SK-N-SH (cell line): ENCODE data around the gene MYBPH. TPM values are rescaled to one million over a fixed set of nuclear protein-coding genes. Genes with fewer than 3 reads are reported as not detected.

Source experiments
- CTCF ChIA-PET: fragments of 300-600, 350-600 bp; formaldehyde crosslinking; extraction: SDS; loops from one replicate; lab custom pipeline; 2021; lab: Yijun Ruan, JAX
- POLR2A ChIA-PET: fragments of 350-600 bp; sonication (Branson Sonifier 250); formaldehyde crosslinking; extraction: SDS; loops from one replicate; lab custom pipeline; 2020; ENCODE audit warnings: antibody characterized with exemption, inconsistent platforms; lab: Yijun Ruan, JAX
- DNase-seq: peaks from one replicate; pipeline ENCODE4 v3.0.0; 2012
- H2AFZ ChIP-seq: fragments of 200-600 bp; sonication (generic); 2 replicates; pipeline ENCODE4 v1.8.1; 2016; ENCODE audit warnings: antibody characterized with exemption, mild to moderate bottlenecking, low read depth
- H3F3A ChIP-seq: fragments of 200-600 bp; sonication (generic); replicated peaks from 2 replicates; pipeline ENCODE3; 2016; ENCODE audit warnings: antibody characterized with exemption, mild to moderate bottlenecking; ENCODE audit not compliant: insufficient read depth
- H3K27ac ChIP-seq, 2 experiments: fragments of 200-500 bp in 1 of 2; fragments of 200-600 bp in 1 of 2; sonication (Bioruptor generic) in 1 of 2; sonication (generic), shearing (Covaris generic) in 1 of 2; 2 replicates each; pipeline versions ENCODE4 v1.5.1 to v1.6.1; 2014 to 2016; ENCODE audit warnings: low read depth in 2 of 2, inconsistent platforms in 1 of 2, low read length in 1 of 2, mild to moderate bottlenecking in 1 of 2, mixed read lengths in 1 of 2
- H3K27me3 ChIP-seq: fragments of 200-600 bp; sonication (generic), shearing (Covaris generic); 2 replicates; pipeline ENCODE4 v1.6.1; 2016; ENCODE audit warnings: mixed run types; ENCODE audit not compliant: insufficient read depth
- H3K36me3 ChIP-seq, 2 experiments: fragments of 200-500 bp in 1 of 2; fragments of 200-600 bp in 1 of 2; sonication (Bioruptor generic) in 1 of 2; sonication (generic) in 1 of 2; replicated peaks in 1 of 2; 2 replicates each; pipeline versions ENCODE3 to v1.5.1; 2014 to 2016; ENCODE audit warnings: low read length in 1 of 2, mild to moderate bottlenecking in 1 of 2; ENCODE audit not compliant: insufficient read depth in 2 of 2, control insufficient read depth in 1 of 2
- H3K4me1 ChIP-seq, 2 experiments: fragments of 200-500 bp in 1 of 2; fragments of 200-600 bp in 1 of 2; sonication (Bioruptor generic) in 1 of 2; sonication (generic), shearing (Covaris generic) in 1 of 2; 2 replicates each; pipeline versions ENCODE4 v1.5.1 to v1.6.1; 2014 to 2016; ENCODE audit warnings: low read depth in 1 of 2, low read length in 1 of 2, mixed run types in 1 of 2; ENCODE audit not compliant: insufficient read depth in 2 of 2, control insufficient read depth in 1 of 2
- H3K4me2 ChIP-seq: fragments of 200-600 bp; sonication (generic), shearing (Covaris generic); 2 replicates; pipeline ENCODE4 v1.6.1; 2017; ENCODE audit warnings: mixed run types
- H3K4me3 ChIP-seq, 2 experiments: fragments of 200-500 bp in 1 of 2; fragments of 200-600 bp in 1 of 2; sonication (Bioruptor generic) in 1 of 2; sonication (generic), shearing (Covaris generic) in 1 of 2; 2 replicates each; pipeline versions ENCODE4 v1.5.1 to v1.8.1; 2014 to 2016; ENCODE audit warnings: low read depth in 2 of 2, inconsistent platforms in 1 of 2, low read length in 1 of 2, mild to moderate bottlenecking in 1 of 2, mixed read lengths in 1 of 2, moderate library complexity in 1 of 2
- H3K79me2 ChIP-seq: fragments of 200-600 bp; sonication (generic); 2 replicates; pipeline ENCODE4 v1.8.1; 2017; ENCODE audit warnings: mild to moderate bottlenecking; ENCODE audit not compliant: insufficient read depth
- H3K9ac ChIP-seq: fragments of 200-600 bp; sonication (generic); 2 replicates; pipeline ENCODE4 v1.6.1; 2017; ENCODE audit warnings: mixed run types
- H3K9me2 ChIP-seq: fragments of 200-600 bp; sonication (generic); 2 replicates; pipeline ENCODE4 v1.6.1; 2017; ENCODE audit warnings: mixed run types
- H3K9me3 ChIP-seq: fragments of 200-600 bp; sonication (generic); 2 replicates; pipeline ENCODE4 v1.6.1; 2017; ENCODE audit warnings: mixed run types, mild to moderate bottlenecking, moderate library complexity
- H4K20me1 ChIP-seq: fragments of 200-600 bp; sonication (generic); 2 replicates; pipeline ENCODE4 v1.6.1; 2017; ENCODE audit warnings: mild to moderate bottlenecking, mixed run types; ENCODE audit not compliant: insufficient read depth
- ELF1 ChIP-seq: IDR thresholded peaks from 2 replicates; pipeline ENCODE4 v1.4.0; 2012
- EP300 ChIP-seq, 2 experiments: IDR thresholded peaks; 2 replicates each; pipeline versions ENCODE4 v1.4.0 to v1.6.1; 2012; ENCODE audit warnings: borderline replicate concordance in 1 of 2, low read depth in 1 of 2, low read length in 1 of 2
- GABPA ChIP-seq: IDR thresholded peaks from 2 replicates; pipeline ENCODE4 v1.4.0; 2012; ENCODE audit warnings: low read depth, mild to moderate bottlenecking
- JUND ChIP-seq: IDR thresholded peaks from 2 replicates; pipeline ENCODE4 v1.4.0; 2012
- RCOR1 ChIP-seq: fragments of 150-350 bp; IDR thresholded peaks from 2 replicates; pipeline ENCODE4 v1.6.1; 2017; ENCODE audit warnings: antibody characterized with exemption, low read length
- RFX5 ChIP-seq: IDR thresholded peaks from 2 replicates; pipeline ENCODE4 v1.6.1; 2012; ENCODE audit warnings: mild to moderate bottlenecking, improper control_type of control experiment, low read length
- SIN3A ChIP-seq: IDR thresholded peaks from 2 replicates; pipeline ENCODE4 v1.6.1; 2012; ENCODE audit warnings: low read depth, mild to moderate bottlenecking, low read length, moderate library complexity, borderline replicate concordance
- SMC3 ChIP-seq: IDR thresholded peaks from 2 replicates; pipeline ENCODE4 v1.6.1; 2012; ENCODE audit warnings: low read depth, low read length, improper control_type of control experiment
- TAF1 ChIP-seq: IDR thresholded peaks from 2 replicates; pipeline ENCODE4 v1.6.1; 2012; ENCODE audit warnings: low read depth, mild to moderate bottlenecking, low read length, moderate library complexity, borderline replicate concordance
- TCF12 ChIP-seq: IDR thresholded peaks from 2 replicates; pipeline ENCODE4 v1.4.0; 2012
- WGBS: methylation state at CpG from one replicate; pipeline ENCODE4 v1.1.6; 2017; ENCODE audit warnings: low lambda C conversion rate; 5-methylcytosine and 5-hydroxymethylcytosine counted together
- polyA plus RNA-seq, 3 experiments: library from polyadenylated mRNA; depleted of rRNA; stranded (reverse); fragments of >200 nt; gene quantifications; 2 replicates each; pipeline ENCODE4 v1.2.3, GENCODE V29; 2012
- TF ChIP-seq, protein P1 (sequence below): fragments of 200-600 bp; sonication (generic); IDR thresholded peaks from 2 replicates; pipeline ENCODE4 v1.6.1; 2017; ENCODE audit warnings: antibody characterized with exemption, mild to moderate bottlenecking, moderate library complexity
- TF ChIP-seq, protein P2 (sequence below): IDR thresholded peaks from 2 replicates; pipeline ENCODE4 v1.4.0; 2012; ENCODE audit warnings: low read depth, borderline replicate concordance
- TF ChIP-seq, protein P3 (sequence below): IDR thresholded peaks from 2 replicates; pipeline ENCODE4 v1.4.0; 2012; ENCODE audit warnings: low read depth

The MYBPH gene
- polyA plus RNA-seq, 1 of the 3 experiments (the other 2 are of a cell fraction), result 0.12 TPM

DNA sequence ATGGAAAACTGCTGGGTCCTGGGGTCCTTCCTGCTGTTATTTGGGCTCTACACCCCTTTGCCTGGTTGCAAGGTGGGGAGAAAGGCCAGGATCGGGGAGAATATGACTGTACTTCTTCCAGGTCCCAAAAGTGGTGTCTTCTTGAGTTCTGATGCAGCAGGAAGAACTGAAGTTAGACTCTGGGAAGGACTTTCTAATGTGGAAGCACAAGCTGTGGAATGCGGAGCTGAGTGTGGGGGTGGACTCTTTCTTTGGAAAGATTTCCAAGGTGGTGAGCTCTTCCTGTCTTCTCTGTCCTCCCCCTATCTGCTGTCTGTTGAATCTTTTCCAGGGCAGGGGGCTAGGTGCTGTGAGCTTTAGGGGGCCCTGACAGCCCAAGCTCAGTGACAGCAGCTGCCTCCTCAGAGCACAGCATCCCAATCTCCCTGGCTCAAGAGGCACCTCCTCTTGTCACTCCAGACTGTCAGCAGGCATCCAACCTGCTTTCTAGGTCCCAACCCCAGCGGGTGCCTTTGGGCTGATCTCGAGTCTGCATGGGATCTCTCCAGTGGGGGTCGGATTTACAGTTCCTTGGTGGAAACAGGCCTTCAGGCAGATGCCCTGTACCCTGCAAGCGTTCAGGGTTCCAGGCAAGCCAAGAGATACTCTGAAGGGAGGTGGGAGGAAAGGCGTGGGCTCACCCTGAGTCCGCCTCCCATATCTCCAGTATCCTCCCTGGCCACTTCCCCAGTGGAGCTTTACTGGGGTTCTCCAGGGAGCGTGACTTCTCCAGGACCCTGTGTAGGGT is 24.9 kb downstream of the MYBPH start:
- H3K9me2 ChIP-seq, result no peaks in the 10 kb centered on the region
- H3K36me3 ChIP-seq, result no peaks in the 10 kb centered on the region
- POLR2A ChIA-PET, result no interaction called here
- CTCF ChIA-PET, result interaction anchor here (0.5 to 3.2 kb wide), 6 partner anchors 22 to 439 kb away, joined by 3 to 12 read pairs (median 4); no protein-coding TSS in a partner anchor
- no peaks in the 10 kb centered on the region for H3F3A ChIP-seq
- 82% methylated on average over 8 of the region's 9 CpGs for WGBS
- H3K27ac ChIP-seq, result no peak overlapping the region
- H3K27me3 ChIP-seq, result no peaks in the 10 kb centered on the region
- TF ChIP-seq, protein P1, sequence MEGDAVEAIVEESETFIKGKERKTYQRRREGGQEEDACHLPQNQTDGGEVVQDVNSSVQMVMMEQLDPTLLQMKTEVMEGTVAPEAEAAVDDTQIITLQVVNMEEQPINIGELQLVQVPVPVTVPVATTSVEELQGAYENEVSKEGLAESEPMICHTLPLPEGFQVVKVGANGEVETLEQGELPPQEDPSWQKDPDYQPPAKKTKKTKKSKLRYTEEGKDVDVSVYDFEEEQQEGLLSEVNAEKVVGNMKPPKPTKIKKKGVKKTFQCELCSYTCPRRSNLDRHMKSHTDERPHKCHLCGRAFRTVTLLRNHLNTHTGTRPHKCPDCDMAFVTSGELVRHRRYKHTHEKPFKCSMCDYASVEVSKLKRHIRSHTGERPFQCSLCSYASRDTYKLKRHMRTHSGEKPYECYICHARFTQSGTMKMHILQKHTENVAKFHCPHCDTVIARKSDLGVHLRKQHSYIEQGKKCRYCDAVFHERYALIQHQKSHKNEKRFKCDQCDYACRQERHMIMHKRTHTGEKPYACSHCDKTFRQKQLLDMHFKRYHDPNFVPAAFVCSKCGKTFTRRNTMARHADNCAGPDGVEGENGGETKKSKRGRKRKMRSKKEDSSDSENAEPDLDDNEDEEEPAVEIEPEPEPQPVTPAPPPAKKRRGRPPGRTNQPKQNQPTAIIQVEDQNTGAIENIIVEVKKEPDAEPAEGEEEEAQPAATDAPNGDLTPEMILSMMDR, result no peak
- no peak for TF ChIP-seq TCF12
- TF ChIP-seq SIN3A, result no peak
- TF ChIP-seq RFX5, result no peak
- TF ChIP-seq RCOR1, result no peak
- no peak for TF ChIP-seq JUND
- TF ChIP-seq, protein P2, sequence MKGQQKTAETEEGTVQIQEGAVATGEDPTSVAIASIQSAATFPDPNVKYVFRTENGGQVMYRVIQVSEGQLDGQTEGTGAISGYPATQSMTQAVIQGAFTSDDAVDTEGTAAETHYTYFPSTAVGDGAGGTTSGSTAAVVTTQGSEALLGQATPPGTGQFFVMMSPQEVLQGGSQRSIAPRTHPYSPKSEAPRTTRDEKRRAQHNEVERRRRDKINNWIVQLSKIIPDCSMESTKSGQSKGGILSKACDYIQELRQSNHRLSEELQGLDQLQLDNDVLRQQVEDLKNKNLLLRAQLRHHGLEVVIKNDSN, result no peak
- TF ChIP-seq TAF1, result no peak
- no peaks in the 10 kb centered on the region for H4K20me1 ChIP-seq
- no peak for DNase-seq
- no peak overlapping the region for H2AFZ ChIP-seq
- no peaks in the 10 kb centered on the region for H3K79me2 ChIP-seq
- H3K4me2 ChIP-seq, result no peak overlapping the region
- no peaks in the 10 kb centered on the region for H3K9me3 ChIP-seq
- no peak overlapping the region for H3K9ac ChIP-seq
- peaks cover 33 to 52% of the 10 kb centered on the region in 2 experiments for H3K4me1 ChIP-seq
- H3K4me3 ChIP-seq, result no peak overlapping the region

DNA sequence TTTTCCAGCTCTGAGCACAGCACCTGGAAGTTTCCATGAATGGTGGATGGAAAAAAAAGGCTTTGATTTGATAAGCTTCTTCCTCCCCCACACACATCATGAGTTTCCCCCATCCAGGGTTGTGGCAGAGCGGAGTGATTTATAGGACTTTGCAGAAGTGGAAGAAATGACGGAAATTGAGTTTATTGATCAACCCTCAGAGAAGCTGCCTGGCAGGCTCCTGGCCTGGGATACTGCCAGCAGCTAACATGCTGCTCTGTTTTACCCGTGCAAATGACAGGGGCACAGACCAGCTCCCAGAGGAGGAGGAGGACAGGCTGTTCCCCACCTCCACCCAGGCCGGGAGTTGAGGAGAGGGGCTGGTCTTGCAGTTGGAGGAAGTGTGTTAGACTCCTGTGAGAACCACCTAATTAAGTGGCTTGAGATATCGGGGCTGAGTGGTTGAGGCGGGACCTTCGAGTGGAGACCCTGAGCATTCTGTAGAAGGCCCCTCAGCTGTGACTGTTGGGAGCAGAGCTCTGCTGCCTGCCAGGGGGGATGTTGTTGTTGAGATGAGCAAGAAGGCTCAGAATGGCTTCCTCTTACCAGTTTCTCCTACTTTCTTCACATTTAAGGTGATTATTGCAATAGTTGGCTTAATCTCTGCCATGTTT is 26.3 kb downstream of the MYBPH start:
- ChIA-PET CTCF (interaction anchor here (0.9 to 3.8 kb wide), 8 partner anchors 8 to 119 kb away, joined by 4 to 19 read pairs (median 14); no protein-coding TSS in a partner anchor), POLR2A (no interaction called here)
- no peaks in the 10 kb centered on the region for H3K27me3 ChIP-seq
- no peak overlapping the region for H3K9ac ChIP-seq
- H4K20me1 ChIP-seq, result no peaks in the 10 kb centered on the region
- H3K27ac ChIP-seq, result no peak overlapping the region
- H3K4me1 ChIP-seq, result peaks cover 29 to 60% of the 10 kb centered on the region in 2 experiments
- H3F3A ChIP-seq, result no peaks in the 10 kb centered on the region
- no peak for DNase-seq
- no peak overlapping the region for H3K4me2 ChIP-seq
- TF ChIP-seq ELF1, result no peak
- TF ChIP-seq SMC3, result no peak
- TF ChIP-seq GABPA, result no peak
- TF ChIP-seq, protein P3, sequence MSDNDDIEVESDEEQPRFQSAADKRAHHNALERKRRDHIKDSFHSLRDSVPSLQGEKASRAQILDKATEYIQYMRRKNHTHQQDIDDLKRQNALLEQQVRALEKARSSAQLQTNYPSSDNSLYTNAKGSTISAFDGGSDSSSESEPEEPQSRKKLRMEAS, result no peak
- TF ChIP-seq TAF1, result no peak
- no peak for TF ChIP-seq EP300 (IDR thresholded peaks at IDR 0.05; ENCODE audit: borderline replicate concordance in 1 of 2, low read depth in 1 of 2, low read length in 1 of 2)
- WGBS, result 72% methylated on average over 7 of the region's 7 CpGs
- no peak overlapping the region for H2AFZ ChIP-seq
- no peak overlapping the region for H3K4me3 ChIP-seq
- no peaks in the 10 kb centered on the region for H3K36me3 ChIP-seq
- H3K79me2 ChIP-seq, result no peaks in the 10 kb centered on the region
- H3K9me3 ChIP-seq, result no peaks in the 10 kb centered on the region
- no peaks in the 10 kb centered on the region for H3K9me2 ChIP-seq
